Measurements from ENCODE around the gene AMOTL1.

Gene AMOTL1

DNA sequence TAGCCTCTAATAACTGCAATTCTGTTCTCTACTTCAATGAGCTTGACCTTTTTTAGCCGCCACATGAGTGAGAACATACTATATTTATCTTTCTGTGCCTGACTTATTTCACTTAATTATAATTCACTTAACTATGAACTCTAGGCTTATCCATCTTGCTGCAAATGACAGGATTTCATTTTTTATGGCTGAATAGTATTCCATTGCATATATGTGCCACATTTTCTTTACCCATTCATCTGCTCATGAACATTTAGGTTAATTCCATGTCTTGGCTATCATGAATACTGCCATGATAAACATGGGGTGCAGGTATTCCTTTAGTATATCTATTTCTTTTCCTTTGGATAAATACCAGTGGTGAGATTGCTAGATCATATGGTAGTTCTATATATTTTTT, 120.0 kb downstream of the AMOTL1 start:
- no peak overlapping the region for H3K4me3 ChIP-seq (replicated peaks; ENCODE audit: insufficient read depth, low read length)
- DNase-seq (ENCODE audit: low read depth in 1 of 2, low spot score in 1 of 2): no peak
- TF ChIP-seq, protein P1, sequence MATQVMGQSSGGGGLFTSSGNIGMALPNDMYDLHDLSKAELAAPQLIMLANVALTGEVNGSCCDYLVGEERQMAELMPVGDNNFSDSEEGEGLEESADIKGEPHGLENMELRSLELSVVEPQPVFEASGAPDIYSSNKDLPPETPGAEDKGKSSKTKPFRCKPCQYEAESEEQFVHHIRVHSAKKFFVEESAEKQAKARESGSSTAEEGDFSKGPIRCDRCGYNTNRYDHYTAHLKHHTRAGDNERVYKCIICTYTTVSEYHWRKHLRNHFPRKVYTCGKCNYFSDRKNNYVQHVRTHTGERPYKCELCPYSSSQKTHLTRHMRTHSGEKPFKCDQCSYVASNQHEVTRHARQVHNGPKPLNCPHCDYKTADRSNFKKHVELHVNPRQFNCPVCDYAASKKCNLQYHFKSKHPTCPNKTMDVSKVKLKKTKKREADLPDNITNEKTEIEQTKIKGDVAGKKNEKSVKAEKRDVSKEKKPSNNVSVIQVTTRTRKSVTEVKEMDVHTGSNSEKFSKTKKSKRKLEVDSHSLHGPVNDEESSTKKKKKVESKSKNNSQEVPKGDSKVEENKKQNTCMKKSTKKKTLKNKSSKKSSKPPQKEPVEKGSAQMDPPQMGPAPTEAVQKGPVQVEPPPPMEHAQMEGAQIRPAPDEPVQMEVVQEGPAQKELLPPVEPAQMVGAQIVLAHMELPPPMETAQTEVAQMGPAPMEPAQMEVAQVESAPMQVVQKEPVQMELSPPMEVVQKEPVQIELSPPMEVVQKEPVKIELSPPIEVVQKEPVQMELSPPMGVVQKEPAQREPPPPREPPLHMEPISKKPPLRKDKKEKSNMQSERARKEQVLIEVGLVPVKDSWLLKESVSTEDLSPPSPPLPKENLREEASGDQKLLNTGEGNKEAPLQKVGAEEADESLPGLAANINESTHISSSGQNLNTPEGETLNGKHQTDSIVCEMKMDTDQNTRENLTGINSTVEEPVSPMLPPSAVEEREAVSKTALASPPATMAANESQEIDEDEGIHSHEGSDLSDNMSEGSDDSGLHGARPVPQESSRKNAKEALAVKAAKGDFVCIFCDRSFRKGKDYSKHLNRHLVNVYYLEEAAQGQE (IDR thresholded peaks at IDR 0.05; ENCODE audit: insufficient replicate concordance, low read depth): no peak
- TF ChIP-seq SPI1 (IDR thresholded peaks at IDR 0.05; ENCODE audit: borderline replicate concordance, low read depth) (no peak), GABPA (IDR thresholded peaks at IDR 0.05; ENCODE audit: low read depth) (no peak), POLR2AphosphoS5 (IDR thresholded peaks at IDR 0.05; ENCODE audit: low read depth) (no peak)
- TF ChIP-seq, protein P2, sequence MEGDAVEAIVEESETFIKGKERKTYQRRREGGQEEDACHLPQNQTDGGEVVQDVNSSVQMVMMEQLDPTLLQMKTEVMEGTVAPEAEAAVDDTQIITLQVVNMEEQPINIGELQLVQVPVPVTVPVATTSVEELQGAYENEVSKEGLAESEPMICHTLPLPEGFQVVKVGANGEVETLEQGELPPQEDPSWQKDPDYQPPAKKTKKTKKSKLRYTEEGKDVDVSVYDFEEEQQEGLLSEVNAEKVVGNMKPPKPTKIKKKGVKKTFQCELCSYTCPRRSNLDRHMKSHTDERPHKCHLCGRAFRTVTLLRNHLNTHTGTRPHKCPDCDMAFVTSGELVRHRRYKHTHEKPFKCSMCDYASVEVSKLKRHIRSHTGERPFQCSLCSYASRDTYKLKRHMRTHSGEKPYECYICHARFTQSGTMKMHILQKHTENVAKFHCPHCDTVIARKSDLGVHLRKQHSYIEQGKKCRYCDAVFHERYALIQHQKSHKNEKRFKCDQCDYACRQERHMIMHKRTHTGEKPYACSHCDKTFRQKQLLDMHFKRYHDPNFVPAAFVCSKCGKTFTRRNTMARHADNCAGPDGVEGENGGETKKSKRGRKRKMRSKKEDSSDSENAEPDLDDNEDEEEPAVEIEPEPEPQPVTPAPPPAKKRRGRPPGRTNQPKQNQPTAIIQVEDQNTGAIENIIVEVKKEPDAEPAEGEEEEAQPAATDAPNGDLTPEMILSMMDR (IDR thresholded peaks at IDR 0.05; ENCODE audit: insufficient read depth, low read length): no peak
- peaks cover 5% of the 10 kb centered on the region for H3K27me3 ChIP-seq (ENCODE audit: insufficient read depth, poor library complexity, severe bottlenecking)
- no peak overlapping the region for H3K27ac ChIP-seq (replicated peaks)

DNA sequence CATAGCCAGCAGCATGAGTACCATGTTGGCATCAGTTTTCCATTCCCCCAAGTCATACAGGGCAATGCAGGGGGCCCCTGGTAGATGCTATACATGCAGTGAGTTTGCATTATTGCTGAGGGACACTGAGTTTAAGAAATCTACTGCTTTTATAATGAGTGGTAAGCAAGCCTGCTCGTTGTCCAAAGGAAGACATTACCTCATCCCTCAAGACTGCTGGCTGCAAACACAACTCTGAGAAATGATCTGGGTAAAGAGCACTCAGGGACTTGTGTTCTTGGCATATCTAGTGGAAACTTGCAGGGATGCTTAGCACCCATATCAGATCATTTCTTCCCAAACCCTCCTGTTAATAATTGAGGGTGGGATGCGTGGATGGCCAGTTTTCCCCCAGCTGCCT, 127.3 kb downstream of the AMOTL1 start:
- no peak for DNase-seq (ENCODE audit: low read depth in 1 of 2, low spot score in 1 of 2)
- Histone ChIP-seq H3K27me3 (ENCODE audit: insufficient read depth, poor library complexity, severe bottlenecking) (peaks cover 5% of the 10 kb centered on the region), H3K4me3 (replicated peaks; ENCODE audit: insufficient read depth, low read length) (no peak overlapping the region), H3K27ac (replicated peaks) (no peak overlapping the region)
- TF ChIP-seq SPI1 (IDR thresholded peaks at IDR 0.05; ENCODE audit: borderline replicate concordance, low read depth) (no peak), POLR2AphosphoS5 (IDR thresholded peaks at IDR 0.05; ENCODE audit: low read depth) (no peak), GABPA (IDR thresholded peaks at IDR 0.05; ENCODE audit: low read depth) (no peak)
- TF ChIP-seq, protein P1 (IDR thresholded peaks at IDR 0.05; ENCODE audit: insufficient replicate concordance, low read depth): no peak
- TF ChIP-seq, protein P2 (IDR thresholded peaks at IDR 0.05; ENCODE audit: insufficient read depth, low read length): no peak

DNA sequence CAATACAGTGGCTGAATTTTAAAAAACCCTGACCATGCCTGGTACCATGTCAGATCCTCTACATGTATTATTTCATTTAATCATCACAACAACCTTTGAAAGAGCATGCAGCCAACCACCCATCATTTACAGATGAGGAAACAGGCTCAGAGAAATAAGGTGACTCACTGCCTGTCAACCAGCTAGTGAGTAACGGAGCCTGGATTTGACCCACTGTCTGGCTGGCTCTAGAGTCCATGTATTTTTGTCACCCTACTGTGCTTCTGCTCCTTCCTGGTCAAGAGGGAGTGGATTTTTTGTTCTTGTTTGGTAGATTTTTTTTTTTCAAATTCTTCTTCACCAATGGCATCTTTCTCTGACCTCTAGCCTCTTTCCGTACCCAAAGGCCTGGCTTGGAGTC, 127.8 kb downstream of the AMOTL1 start:
- TF ChIP-seq, protein P1 (IDR thresholded peaks at IDR 0.05; ENCODE audit: insufficient replicate concordance, low read depth): no peak
- TF ChIP-seq SPI1 (IDR thresholded peaks at IDR 0.05; ENCODE audit: borderline replicate concordance, low read depth) (no peak), POLR2AphosphoS5 (IDR thresholded peaks at IDR 0.05; ENCODE audit: low read depth) (no peak), GABPA (IDR thresholded peaks at IDR 0.05; ENCODE audit: low read depth) (no peak)
- TF ChIP-seq, protein P2 (IDR thresholded peaks at IDR 0.05; ENCODE audit: insufficient read depth, low read length): no peak

More for the DNA sequence above, 127.8 kb downstream of the AMOTL1 start:
- no peak for DNase-seq (ENCODE audit: low read depth in 1 of 2, low spot score in 1 of 2)
- H3K27me3 ChIP-seq (ENCODE audit: insufficient read depth, poor library complexity, severe bottlenecking): peaks cover 5% of the 10 kb centered on the region
- H3K27ac ChIP-seq (replicated peaks): no peak overlapping the region
- no peak overlapping the region for H3K4me3 ChIP-seq (replicated peaks; ENCODE audit: insufficient read depth, low read length)
